Right lobe of liver (tissue), 4 donors: ENCODE data around the gene RIPK1.
"Not testable (repeated sequence)": the region's sequence is repeated elsewhere in the genome, so short reads cannot be mapped to it uniquely, and the experiment has no call there.

ENCODE experiments used
- POLR2A ChIP-seq: fragments of 450-650 bp; IDR thresholded peaks from one replicate; pipeline ENCODE4 v1.6.1; 2017; ENCODE audit warnings: antibody characterized with exemption, mild to moderate bottlenecking
- TF ChIP-seq, protein P1 (sequence below), 4 donors: fragments of 200-600 bp in 3 of 4; fragments of 450-650 bp in 1 of 4; IDR thresholded peaks; one replicate each; pipeline versions ENCODE4 v1.5.1 to v1.8.0; 2016 to 2022; ENCODE audit warnings: antibody characterized with exemption in 4 of 4, mild to moderate bottlenecking in 2 of 4
- donor health status: DM: no; HTN: no; CAD: no.
- donor health status: DM: no; HTN: no; CAD: no.
- donor health status: DM: no; HTN: yes; CAD: no.

DNA sequence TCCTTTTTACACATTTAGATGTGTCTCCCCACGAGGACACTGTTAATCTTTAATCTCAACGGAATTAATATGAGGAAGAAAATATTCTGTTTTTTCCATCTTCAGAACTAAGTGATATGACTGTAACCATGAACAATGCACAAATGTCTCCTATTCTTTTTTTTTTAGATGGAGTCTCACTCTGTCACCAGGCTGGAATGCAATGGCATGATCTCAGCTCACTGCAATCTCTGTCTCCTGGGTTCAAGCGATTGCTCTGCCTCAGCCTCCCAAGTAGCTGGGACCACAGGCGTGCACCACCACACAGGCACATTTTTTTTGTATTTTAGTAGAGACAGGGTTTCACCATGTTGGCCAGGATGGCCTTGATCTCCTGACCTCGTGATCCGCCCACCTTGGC is 69.6 kb downstream of the RIPK1 start:
- TF ChIP-seq, protein P1, sequence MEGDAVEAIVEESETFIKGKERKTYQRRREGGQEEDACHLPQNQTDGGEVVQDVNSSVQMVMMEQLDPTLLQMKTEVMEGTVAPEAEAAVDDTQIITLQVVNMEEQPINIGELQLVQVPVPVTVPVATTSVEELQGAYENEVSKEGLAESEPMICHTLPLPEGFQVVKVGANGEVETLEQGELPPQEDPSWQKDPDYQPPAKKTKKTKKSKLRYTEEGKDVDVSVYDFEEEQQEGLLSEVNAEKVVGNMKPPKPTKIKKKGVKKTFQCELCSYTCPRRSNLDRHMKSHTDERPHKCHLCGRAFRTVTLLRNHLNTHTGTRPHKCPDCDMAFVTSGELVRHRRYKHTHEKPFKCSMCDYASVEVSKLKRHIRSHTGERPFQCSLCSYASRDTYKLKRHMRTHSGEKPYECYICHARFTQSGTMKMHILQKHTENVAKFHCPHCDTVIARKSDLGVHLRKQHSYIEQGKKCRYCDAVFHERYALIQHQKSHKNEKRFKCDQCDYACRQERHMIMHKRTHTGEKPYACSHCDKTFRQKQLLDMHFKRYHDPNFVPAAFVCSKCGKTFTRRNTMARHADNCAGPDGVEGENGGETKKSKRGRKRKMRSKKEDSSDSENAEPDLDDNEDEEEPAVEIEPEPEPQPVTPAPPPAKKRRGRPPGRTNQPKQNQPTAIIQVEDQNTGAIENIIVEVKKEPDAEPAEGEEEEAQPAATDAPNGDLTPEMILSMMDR (IDR thresholded peaks at IDR 0.05), result not testable (repeated sequence)
- not testable (repeated sequence) for TF ChIP-seq POLR2A
